ENCODE data around the gene FARS2.
A peak's percentile ranks its signal among the peaks of the same experiment; 100 is the strongest.

Gene FARS2

DNA sequence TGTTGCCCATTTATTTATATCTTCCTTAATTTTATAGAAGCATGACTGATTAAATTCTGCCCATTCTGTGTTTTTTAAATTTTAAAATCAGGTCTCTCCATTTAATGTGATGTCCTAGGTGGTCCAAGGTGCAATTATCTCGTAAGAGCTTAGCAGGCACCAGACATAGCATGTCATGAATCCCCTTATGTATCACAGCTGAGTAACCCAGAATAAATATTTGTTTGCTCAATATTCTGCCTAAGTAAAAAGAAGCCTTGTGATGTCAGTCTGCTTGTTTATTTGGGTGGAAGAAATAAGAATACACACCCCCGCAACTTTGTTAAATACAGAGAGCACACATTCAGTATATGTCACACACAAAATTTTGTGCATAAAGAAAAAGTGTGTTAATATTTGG lies 211.3 kb downstream of the FARS2 start:
- no peak for DNase-seq

DNA sequence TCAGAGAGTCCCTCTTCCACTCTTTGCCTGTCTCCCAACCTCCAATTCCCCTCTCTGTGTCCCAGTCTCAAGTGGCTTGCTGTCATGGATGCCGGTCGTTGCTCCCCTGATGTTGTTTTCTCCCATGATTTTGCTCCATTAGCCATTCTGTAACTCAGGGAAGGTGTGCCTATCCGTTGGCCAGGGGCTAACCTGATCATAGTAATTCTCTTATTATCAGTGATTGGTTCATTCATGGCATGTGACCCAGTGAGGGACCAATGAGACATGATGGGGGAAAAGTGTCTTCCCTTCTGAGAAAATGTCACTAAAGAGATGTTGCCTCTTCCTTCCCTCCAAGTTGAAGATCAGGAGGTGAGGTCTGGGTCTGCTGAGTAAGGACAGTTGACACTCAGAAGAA lies 214.5 kb downstream of the FARS2 start:
- no peak for DNase-seq

DNA sequence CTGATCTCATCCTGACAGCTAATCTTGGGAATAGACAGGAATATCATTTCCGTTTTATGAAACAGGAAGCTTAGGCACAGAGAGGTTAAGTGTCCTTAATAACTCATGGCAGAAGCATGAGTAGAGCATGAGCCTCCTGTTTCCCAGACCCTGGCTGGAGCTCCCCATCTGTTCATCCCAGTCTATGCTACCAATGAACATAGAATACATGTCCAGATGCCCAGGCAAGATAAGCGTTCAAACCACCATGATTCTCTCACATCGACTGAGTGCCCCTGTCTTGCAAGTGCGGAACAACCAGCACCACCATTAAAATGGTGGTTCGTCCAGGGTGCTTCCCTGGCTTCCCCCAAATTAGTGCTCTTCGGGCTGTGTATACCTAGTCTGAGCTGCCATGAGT lies 217.1 kb downstream of the FARS2 start:
- no peak for DNase-seq

DNA sequence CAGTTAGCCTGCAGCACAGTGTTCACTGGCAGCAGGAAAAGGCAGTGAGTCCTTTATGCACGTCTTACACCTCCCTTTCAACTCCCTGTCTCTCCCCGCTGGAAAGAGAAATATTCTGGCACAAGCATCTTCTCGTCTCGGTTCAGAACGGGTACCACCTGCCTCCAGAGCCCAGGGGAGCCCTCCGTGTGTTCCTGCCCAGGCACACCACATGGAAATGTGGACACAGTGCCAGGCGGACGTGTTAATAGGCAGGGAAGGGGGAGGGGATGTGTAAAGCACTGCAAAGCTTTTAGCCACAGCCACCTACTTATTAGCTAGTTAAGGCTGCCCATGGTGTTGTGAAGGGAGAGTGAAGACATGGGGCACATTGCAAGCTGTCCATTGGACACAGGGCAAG lies 219.7 kb downstream of the FARS2 start:
- DNase-seq: no peak

DNA sequence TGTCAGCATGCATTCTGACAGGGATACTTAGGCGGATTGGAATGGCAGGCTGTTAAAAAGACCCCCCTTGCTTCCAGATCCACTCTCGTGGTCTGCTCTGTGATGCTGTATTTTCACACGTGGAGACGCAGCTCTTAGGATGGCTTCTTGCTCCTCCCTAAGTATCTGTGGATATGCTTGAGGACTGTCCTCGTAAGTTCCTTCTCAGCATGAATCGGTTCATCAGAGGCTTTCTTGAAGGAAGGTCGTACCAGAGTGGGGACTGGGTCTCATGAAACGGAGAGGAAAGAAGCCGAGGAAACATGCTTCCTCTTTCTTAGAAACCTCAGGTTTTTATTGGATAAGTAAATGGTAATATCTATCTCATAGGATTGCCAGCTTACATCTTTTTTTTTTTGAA lies 220.4 kb downstream of the FARS2 start:
- no peak for DNase-seq

DNA sequence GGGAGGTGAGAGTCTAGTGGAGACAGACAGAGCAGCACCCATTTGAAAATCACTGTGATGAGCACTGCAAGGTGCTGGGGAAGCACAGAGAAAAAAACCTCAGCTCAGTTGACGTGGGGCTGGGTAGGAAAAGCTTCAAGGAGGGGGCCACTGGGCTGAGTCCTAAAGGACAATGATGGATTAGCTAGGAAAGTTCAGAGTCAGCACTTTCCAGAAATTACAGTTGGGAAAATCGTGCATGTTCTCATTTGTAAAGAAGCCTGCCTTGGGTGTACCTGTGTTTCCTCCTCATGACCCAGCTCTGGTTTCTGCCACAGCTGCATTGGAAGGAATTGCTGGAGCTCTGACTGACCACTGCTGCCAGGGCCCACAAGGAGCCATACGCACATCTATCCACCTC lies 221.3 kb downstream of the FARS2 start:
- DNase-seq: no peak

DNA sequence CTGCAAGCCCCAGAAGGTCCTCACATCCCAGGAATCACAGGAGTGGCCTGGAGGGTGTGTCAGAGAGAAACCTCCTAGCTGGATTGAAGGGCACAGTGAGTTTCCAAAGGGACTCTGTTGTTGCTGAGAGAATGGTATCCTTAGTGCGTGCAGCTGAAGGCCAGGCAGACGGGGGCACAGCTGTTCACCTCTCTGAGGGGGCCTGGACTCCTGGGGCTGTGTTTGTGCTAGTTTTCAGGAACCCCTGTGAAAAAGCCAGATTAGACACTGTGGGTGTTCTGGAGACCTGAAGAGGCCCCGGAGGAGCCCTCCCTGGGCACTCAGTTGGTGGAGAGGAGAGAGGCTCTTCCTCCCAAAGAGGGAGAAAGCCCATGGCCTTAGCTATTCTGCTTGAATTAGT lies 223.4 kb downstream of the FARS2 start:
- DNase-seq: no peak

DNA sequence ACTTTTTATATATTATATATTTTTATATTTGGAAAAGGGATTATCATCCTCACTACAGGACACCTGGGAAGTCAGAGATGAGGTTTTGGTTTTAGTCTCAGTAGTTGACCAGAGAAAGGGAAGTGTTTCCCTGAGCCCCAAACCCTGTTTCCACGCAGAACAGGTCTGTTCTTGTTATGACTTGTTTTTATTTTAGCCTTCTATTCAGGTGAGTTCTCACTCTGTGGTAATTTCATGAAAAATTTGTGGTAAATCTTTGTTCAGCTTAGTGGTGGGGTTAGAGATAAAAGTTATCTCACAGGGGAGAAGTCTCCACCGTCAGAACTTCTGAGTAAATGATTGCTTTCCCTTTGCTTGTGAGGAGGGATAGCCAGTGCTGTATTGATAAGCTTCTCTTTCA lies 224.9 kb downstream of the FARS2 start:
- no peak for DNase-seq

DNA sequence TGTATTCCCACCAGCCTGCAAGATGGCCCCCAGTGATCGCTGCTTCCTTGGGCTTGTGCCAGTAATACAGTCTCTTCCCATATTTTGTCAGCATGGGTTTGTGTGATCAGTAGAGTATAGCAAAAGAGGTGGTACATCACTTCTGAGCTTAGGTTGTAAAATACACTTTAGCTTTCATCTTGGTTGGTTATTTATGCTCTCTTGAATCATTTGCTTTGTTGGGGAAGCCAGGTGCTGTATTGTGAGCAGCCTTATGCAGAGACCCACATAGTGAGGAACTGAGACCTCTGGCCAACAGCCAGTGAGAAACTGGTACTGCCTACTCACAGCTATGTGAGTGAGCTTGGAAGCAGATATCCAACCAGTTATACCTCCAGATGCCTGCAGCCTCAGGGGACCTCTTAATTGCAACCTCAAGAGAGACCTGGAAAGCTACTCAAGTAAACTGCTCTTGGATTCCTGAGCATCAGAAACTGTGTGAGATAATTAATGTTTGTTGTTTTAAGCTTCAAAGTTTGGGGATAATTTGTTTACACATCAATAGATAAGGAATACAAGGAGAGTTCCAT lies 229.3 kb downstream of the FARS2 start:
- DNase-seq: no peak

DNA sequence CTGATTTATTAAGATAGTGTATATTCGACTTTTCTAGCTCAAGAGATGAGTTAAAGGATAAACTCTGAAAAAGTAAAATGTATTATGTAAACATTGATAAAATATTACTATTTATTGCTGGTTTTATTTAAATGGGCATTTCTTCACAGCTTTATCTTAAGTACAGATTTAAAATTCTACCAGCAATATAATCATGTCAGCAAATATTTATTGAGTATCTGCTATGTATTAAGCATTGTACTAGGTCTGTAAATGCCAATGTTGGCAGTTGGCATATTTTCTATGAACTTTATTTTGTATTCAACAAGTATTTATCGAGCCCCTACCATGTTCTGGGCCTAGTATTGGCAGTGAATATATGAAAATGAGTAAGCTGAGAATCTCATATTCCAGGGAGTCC lies 231.0 kb downstream of the FARS2 start:
- DNase-seq: no peak

DNA sequence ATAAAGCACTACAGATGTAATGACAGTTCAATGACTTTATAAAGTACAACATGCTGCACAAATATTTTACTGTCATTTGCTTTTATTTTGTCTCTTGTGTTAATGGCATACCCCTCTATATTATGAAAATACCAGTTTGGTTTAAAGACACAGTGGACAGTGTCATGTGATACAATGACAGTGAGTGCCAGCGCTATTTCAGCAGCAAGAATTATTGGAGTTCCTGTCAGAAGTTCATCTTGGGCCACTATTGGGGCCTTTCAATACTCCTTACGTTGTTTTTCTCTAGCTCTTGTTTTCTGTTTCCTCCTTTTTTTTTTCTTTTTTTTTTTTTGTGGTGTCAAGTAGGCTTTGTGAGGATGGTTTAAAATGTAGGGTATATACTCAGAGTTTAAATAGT lies 232.5 kb downstream of the FARS2 start:
- DNase-seq: no peak

DNA sequence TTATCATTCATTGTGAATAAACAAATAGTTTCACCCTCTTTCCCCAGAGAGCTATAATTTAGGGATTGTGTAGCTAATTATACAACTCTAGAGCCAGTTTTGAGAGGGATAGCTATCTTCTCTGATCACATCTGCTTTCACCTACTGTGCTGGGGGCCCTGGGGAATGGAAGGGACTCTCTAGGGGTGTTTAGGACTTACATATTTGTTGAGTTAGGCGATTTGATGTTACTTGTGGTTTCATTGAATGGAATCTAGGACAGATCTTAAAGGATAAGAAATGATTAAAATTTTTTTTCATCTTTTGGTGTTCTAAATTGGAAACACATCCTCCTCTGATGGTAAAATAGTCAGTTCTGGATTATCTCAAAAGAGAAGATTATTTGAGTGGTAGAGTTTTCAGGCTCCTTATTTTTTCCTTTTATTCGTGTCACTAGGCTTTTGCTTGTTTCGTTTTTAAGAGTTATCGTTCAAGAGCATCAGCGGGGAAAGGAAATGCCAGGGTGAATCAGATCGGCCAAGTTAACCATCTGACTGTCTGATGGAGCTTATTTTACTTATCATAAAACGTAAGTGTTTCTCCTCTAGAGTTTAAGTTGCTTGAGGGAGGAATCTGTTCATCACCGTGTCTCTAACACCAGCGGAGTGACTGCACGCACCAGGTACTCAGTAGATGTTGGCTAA lies 236.7 kb downstream of the FARS2 start:
- peak; percentile 33 for DNase-seq

DNA sequence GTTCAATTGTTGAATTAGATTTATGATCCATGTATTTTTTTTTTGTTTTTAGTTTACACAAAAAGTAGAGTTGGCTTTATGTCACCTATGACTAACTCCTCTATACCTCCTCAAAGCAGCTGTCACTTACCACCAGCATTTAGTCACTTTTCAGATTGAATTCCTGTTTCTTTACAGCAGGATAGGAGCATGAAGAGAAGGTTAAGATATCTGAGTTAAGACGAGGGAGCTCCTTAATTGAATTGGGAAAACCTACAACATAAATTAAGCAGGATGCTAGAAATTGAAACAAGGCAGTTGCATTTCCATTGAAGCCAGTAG lies 237.2 kb downstream of the FARS2 start:
- DNase-seq: no peak

DNA sequence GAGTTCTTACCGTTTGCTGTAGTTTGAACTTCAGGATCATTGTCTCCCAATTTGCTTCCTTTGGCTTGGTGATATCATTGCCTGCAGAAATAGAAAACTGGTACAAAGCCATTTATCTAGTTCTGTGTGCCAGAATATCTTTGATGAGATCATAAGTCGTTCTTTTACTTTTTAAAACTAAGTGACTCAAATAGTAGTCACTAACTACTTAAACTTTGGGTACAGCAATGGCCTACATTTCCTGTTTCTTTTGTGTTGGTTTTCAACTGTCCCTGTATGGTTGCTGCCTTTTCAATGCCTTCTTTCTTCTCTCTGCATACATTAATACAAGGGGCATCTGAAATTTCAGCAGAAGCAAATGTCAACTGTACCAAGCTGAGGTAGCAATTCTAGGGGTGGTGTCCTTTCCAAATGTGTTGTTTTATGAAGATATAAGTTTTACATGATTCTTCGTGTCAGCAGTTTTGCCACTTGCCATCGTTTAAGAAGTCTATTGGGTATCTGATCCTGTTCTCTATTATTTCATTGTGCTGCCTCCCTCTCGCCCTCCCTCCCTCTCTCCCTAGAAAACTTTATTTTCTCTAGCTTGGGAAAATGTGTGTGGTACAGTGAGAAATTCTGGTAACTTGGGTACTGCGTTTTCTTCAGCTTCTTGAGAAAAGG lies 238.5 kb downstream of the FARS2 start:
- DNase-seq: no peak

DNA sequence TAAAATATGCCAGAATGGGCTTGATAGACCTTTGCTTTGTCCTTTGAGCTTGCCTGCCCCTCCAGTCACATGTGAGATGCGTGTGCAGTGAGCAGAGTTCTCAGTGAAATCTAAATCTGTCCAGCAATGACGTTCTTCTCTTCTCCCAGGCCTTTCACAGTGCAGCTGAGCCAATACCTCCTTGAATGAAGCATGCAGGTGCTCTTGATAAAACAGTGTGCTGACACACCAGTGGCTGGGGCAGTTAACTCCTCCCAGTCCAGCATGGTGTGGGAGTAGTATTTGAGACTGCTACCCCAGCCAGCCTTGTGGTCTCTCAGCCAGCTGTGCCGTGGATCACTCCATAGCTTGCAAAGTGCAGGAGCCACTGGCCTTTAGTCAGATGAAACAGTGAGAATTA lies 240.5 kb downstream of the FARS2 start:
- DNase-seq: no peak

DNA sequence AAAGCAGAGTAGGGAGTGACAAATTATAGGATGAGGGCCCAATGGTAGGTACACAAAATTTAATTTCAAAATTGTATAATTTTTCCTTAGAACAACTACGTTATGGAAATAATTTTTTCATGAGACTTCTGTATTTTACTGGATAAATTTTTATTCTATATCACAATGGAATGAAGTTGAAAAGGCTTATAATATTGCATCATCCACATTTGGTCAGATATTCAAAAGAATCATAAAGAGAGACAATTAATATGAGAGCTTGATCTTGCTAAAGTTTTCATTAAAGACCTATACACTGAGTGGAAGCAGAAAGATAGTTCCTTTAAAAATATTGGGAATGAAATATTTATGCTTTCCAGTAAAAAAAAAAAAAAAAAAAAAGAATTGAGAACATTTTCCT lies 242.8 kb downstream of the FARS2 start:
- no peak for DNase-seq

DNA sequence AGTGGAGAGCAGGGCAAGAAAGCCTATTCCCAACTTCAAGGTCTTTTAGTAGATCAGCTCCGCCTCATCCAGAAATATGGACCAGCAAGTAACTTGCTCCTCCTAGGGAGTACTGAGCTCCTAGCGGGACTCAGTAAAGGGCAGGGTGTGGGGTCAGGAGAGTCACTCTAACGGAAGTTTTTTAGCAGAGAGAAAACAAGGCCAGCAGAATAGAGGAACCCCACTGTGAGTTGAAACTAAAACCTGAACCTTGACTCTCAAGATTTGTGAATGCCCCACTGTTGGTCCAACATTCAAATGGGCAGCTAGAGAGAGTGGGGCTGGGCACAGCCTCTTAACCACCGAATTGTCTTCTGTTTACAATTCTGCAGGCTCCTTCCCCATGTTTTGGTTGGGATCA lies 244.8 kb downstream of the FARS2 start:
- no peak for DNase-seq

DNA sequence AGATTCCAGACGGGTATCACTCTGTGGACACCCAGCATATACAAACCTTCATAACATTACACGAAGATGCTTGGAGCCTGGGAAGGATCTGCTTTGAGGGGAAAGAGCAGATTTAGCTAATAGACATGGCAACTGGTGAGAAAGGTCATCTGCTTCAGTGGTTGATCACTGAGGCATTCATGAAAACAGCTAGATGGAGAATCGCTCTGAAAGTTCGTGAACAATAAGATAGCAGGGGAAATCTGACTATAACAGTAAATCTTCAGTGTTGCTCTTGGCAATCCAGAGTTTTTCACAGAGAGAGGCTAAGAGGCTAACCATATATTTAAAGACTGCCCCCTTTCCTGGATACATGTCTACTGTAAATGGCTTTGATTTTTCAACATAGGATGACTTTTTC lies 245.3 kb downstream of the FARS2 start:
- no peak for DNase-seq

DNA sequence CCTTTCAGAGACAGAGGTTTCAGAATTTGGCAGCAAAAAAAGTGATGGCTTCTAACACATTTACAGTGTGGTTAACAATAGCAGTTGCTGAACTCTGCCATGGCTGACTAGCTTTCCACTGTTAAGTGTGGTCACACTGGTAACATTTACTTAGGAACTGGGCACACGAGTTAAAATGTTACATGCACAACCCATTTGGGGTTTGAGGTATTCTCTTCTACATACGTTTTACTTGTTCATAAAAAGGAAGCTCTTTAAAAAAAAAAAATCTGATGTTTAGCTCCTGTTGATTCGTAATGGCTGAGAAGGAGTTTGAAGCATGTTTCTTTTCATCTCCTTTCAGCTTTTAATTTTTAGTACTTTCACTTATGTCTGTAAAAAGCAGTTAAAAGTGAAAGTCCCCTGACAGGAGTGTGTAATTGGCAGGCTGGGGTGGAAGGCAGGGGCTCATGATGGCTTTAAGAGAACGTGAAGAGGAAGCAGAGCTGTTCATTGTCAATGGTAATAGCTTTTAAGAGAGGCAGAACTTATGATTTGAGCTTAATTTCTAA lies 245.9 kb downstream of the FARS2 start:
- DNase-seq: no peak

DNA sequence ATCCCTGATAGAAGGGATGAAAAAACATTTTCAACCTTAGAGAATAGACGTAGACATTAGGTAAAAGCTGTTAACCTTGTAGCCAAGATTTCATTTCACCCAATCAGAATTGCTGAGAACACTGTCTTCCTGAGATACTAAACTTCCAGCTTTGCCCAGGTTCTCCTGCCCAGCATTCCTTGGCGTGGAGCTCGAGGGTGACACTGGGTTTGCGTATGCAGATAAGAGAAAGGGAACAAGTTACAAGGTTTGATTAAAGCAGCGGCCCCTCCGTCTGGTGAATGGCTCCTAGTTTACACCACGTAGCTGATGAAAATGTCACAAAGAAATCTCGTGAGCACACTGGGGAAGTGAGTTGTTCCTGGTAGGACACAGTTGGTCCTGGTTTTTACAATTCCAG lies 247.8 kb downstream of the FARS2 start:
- DNase-seq: no peak

DNA sequence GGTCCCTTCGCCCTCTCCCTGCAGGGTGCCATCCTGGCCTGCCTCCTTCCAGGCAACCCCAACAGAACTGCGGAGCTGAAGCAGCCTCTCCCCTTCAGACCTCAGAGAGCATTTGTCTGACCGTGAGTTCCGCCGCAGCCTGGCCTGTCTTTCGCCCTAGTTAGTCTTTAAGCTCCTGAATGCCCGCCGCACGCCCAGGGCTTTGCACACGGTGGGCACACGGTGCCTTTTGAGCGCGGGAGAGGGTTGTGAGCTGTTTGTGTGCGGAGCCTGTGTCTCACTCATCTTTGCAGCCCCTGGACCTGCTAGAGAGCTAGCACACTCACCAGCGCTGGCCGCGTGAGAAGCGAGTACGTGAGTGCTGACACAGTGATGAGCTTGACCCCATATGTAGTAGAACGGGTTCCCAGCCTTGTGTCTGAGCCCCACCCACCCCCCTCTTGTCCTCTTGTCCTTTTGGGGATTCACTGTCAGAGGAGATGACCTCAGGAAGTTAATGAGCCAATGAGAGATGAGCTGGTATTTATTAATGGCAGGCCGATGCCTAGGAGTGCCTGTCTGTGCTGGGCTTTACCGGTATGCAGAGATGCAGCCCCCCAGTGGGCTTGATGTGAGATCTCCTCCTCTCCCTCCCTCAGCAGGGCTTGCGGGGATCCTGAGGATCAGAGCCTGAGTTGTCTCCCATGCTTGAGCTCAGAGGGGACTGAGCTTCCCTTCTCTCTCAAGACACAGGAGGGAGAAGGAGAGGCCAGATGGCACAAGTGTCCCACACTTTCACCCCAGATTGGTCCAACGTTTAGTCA lies 249.2 kb downstream of the FARS2 start:
- DNase-seq: no peak

DNA sequence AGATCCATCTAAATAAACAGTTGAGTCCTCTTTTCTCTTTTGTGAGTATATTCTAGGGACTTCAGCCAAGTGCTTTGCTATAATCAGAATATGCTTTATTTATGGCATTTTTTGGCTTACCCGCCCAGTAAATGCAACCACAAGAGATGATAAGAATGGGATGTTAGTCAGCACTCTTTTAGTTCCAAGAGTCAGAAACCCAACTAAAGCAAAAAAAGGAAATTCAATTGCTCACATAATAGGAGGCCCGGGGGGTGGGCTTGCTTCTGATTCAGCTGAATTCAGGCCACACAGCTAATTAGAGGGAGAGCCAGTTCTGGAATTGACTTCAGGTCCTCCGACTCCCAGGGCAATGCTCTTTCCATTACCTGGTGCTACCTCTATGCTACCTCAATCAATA lies 250.6 kb downstream of the FARS2 start:
- DNase-seq: no peak

DNA sequence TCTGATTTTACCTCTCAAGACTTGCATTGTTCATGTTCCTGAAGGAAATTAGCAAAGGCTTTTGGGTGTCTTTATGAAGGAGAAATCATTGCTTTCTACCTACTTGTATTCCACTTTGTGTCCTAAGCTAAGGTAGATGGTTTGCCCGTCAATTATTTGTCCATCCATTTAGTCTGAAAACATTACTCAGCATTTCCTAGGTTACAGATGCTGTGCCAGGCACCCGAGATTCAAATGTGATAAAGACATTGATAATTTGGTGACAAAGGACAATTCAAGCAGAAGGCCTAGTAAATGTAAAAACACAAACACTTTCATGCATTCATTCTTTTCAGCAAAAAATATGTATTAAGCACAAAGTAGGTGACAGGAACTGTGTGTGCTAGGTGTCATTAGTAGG lies 251.1 kb downstream of the FARS2 start:
- DNase-seq: no peak

DNA sequence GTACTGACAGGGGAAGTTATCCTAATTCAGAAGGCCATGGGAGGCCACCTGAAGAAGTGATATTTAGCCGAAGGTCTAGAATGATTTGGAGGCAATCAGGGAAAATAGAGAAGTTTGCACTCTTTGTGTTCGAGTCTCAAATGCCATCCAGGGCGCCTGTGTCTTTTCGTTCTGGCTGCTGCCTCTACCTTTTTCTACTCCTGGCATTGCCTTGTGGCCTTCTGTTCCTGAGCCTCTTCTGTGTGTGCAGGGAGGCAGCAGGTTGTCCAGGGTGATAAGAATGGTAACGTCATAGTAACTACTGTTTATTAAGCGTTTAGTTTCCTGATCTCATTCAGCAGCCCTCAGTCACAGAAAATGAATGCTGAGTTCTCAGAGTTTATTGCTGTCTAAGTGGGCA lies 252.1 kb downstream of the FARS2 start:
- no peak for DNase-seq
